BLaER1 (cell line): ENCODE measurements around the gene MYH7.
"Not testable (repeated sequence)": the region's sequence is repeated elsewhere in the genome, so short reads cannot be mapped to it uniquely, and the experiment has no call there.

ENCODE experiments used
- H3K27ac ChIP-seq: shearing (Covaris generic); formaldehyde crosslinking; 2 replicates; pipeline ENCODE4 v1.8.1; 2022
- H3K27me3 ChIP-seq: shearing (Covaris generic); formaldehyde crosslinking; 2 replicates; pipeline ENCODE4 v1.8.1; 2022
- H3K36me3 ChIP-seq: shearing (Covaris generic); formaldehyde crosslinking; 2 replicates; pipeline ENCODE4 v1.8.1; 2022
- H3K4me1 ChIP-seq: shearing (Covaris generic); formaldehyde crosslinking; 2 replicates; pipeline ENCODE4 v1.8.1; 2022
- H3K4me2 ChIP-seq: shearing (Covaris generic); formaldehyde crosslinking; 2 replicates; pipeline ENCODE4 v1.8.1; 2022
- H3K4me3 ChIP-seq: shearing (Covaris generic); formaldehyde crosslinking; 2 replicates; pipeline ENCODE4 v1.8.1; 2022
- H3K9ac ChIP-seq: shearing (Covaris generic); formaldehyde crosslinking; 2 replicates; pipeline ENCODE4 v1.8.1; 2022
- H3K9me3 ChIP-seq: shearing (Covaris generic); formaldehyde crosslinking; 2 replicates; pipeline ENCODE4 v1.8.1; 2022
- H4K20me1 ChIP-seq: shearing (Covaris generic); formaldehyde crosslinking; 2 replicates; pipeline ENCODE4 v1.8.1; 2022
- Cebpa-rat ChIP-seq: shearing (Covaris generic); IDR thresholded peaks from 2 replicates; pipeline ENCODE4 v1.8.1; 2022

Gene MYH7

GRCh38 chr14:23401291-23401690 lies 34.2 kb downstream of the MYH7 start:
- H3K9me3 ChIP-seq = no peaks in the 10 kb centered on the region

GRCh38 chr14:23400496-23401149 lies 34.8 kb downstream of the MYH7 start:
- Histone ChIP-seq H4K20me1 (peaks cover 16% of the 10 kb centered on the region), H3K4me1 (peaks cover 28% of the 10 kb centered on the region), H3K27me3 (peaks cover 19% of the 10 kb centered on the region)
- H3K9me3 ChIP-seq, H3K9ac ChIP-seq, H3K4me2 ChIP-seq, H3K36me3 ChIP-seq, H3K27ac ChIP-seq, H3K4me3 ChIP-seq: not testable (repeated sequence)

More at GRCh38 chr14:23401291-23401690, 34.2 kb downstream of the MYH7 start:
- Histone ChIP-seq H3K27me3 (peaks cover 19% of the 10 kb centered on the region), H4K20me1 (peaks cover 22% of the 10 kb centered on the region), H3K4me3 (no peak overlapping the region), H3K27ac (no peak overlapping the region), H3K36me3 (no peaks in the 10 kb centered on the region), H3K4me2 (no peak overlapping the region), H3K9ac (no peak overlapping the region), H3K4me1 (peaks cover 32% of the 10 kb centered on the region)
- TF ChIP-seq Cebpa-rat = no peak

- TF ChIP-seq Cebpa-rat = no peak
- H3K36me3 ChIP-seq = no peaks in the 10 kb centered on the region
- peaks cover 5% of the 10 kb centered on the region for H4K20me1 ChIP-seq
- no peak overlapping the region for H3K27ac ChIP-seq
- peaks cover 18% of the 10 kb centered on the region for H3K4me1 ChIP-seq
- no peak overlapping the region for H3K4me2 ChIP-seq
- peaks cover 18% of the 10 kb centered on the region for H3K27me3 ChIP-seq
- H3K9me3 ChIP-seq = no peaks in the 10 kb centered on the region
- no peak overlapping the region for H3K4me3 ChIP-seq
- no peak overlapping the region for H3K9ac ChIP-seq
Observed at GRCh38 chr14:23399591-23399990, 35.9 kb downstream of the MYH7 start.

- Histone ChIP-seq H4K20me1 (peaks cover under 1% of the 10 kb centered on the region; the same call in 1 of the 2 replicates), H3K4me2 (no peak overlapping the region), H3K4me1 (peaks cover 15% of the 10 kb centered on the region), H3K27ac (no peak overlapping the region), H3K9me3 (no peaks in the 10 kb centered on the region), H3K36me3 (no peaks in the 10 kb centered on the region), H3K9ac (no peak overlapping the region), H3K27me3 (peaks cover 14% of the 10 kb centered on the region), H3K4me3 (no peak overlapping the region)
- no peak for TF ChIP-seq Cebpa-rat
Observed at GRCh38 chr14:23399136-23399535, 36.3 kb downstream of the MYH7 start.

GRCh38 chr14:23398348-23398747 lies 37.1 kb downstream of the MYH7 start:
- no peaks in the 10 kb centered on the region for H3K36me3 ChIP-seq
- H3K27ac ChIP-seq = no peak overlapping the region
- TF ChIP-seq Cebpa-rat = no peak
- H3K4me3 ChIP-seq = no peak overlapping the region
- H3K4me1 ChIP-seq = peaks cover 15% of the 10 kb centered on the region
- no peak overlapping the region for H3K9ac ChIP-seq
- no peak overlapping the region for H3K4me2 ChIP-seq
- H3K27me3 ChIP-seq = peaks cover 6% of the 10 kb centered on the region
- no peaks in the 10 kb centered on the region; the same call in 1 of the 2 replicates for H4K20me1 ChIP-seq
- no peaks in the 10 kb centered on the region for H3K9me3 ChIP-seq

- no peaks in the 10 kb centered on the region for H3K9me3 ChIP-seq
- peaks cover 15% of the 10 kb centered on the region for H3K4me1 ChIP-seq
- no peak overlapping the region for H3K4me3 ChIP-seq
- H3K9ac ChIP-seq = no peak overlapping the region
- H3K4me2 ChIP-seq = peak overlapping the region; percentile 70
- no peak for TF ChIP-seq Cebpa-rat
- no peaks in the 10 kb centered on the region; the same call in 1 of the 2 replicates for H3K27me3 ChIP-seq
- H3K36me3 ChIP-seq = no peaks in the 10 kb centered on the region
- H4K20me1 ChIP-seq = no peaks in the 10 kb centered on the region; the same call in 1 of the 2 replicates
- no peak overlapping the region for H3K27ac ChIP-seq
Observed at GRCh38 chr14:23396781-23397407, 38.6 kb downstream of the MYH7 start.

- TF ChIP-seq Cebpa-rat = no peak
- no peak overlapping the region for H3K9ac ChIP-seq
- peak overlapping the region; percentile 70; the same call in 1 of the 2 replicates for H3K4me2 ChIP-seq
- no peak overlapping the region for H3K27ac ChIP-seq
- H3K36me3 ChIP-seq = no peaks in the 10 kb centered on the region
- no peaks in the 10 kb centered on the region; the same call in 1 of the 2 replicates for H4K20me1 ChIP-seq
- H3K9me3 ChIP-seq = no peaks in the 10 kb centered on the region
- H3K4me1 ChIP-seq = peaks cover 15% of the 10 kb centered on the region
- no peak overlapping the region for H3K4me3 ChIP-seq
- H3K27me3 ChIP-seq = no peaks in the 10 kb centered on the region
Observed at GRCh38 chr14:23396126-23396525, 39.3 kb downstream of the MYH7 start.

- Histone ChIP-seq H4K20me1 (no peaks in the 10 kb centered on the region; the same call in 1 of the 2 replicates), H3K36me3 (no peaks in the 10 kb centered on the region), H3K9me3 (no peaks in the 10 kb centered on the region), H3K27ac (no peak overlapping the region), H3K4me2 (no peak overlapping the region), H3K4me3 (no peak overlapping the region), H3K4me1 (peaks cover 15% of the 10 kb centered on the region), H3K27me3 (no peaks in the 10 kb centered on the region), H3K9ac (no peak overlapping the region)
- no peak for TF ChIP-seq Cebpa-rat
Observed at GRCh38 chr14:23392613-23393012, 42.8 kb downstream of the MYH7 start.

GRCh38 chr14:23389871-23390270 lies 45.6 kb downstream of the MYH7 start:
- H3K4me2 ChIP-seq, H3K27me3 ChIP-seq, H3K9me3 ChIP-seq, H3K4me3 ChIP-seq, H3K36me3 ChIP-seq, H4K20me1 ChIP-seq, H3K9ac ChIP-seq, H3K27ac ChIP-seq, H3K4me1 ChIP-seq: not testable (repeated sequence)

GRCh38 chr14:23389396-23389795 lies 46.1 kb downstream of the MYH7 start:
- no peaks in the 10 kb centered on the region for H4K20me1 ChIP-seq
- no peaks in the 10 kb centered on the region for H3K9me3 ChIP-seq
- no peak overlapping the region for H3K27ac ChIP-seq
- no peaks in the 10 kb centered on the region for H3K36me3 ChIP-seq
- H3K9ac ChIP-seq = no peak overlapping the region
- H3K4me3 ChIP-seq = no peak overlapping the region
- H3K27me3 ChIP-seq = no peaks in the 10 kb centered on the region
- TF ChIP-seq Cebpa-rat = no peak
- no peaks in the 10 kb centered on the region for H3K4me1 ChIP-seq
- no peak overlapping the region for H3K4me2 ChIP-seq
